ENCODE data around the gene CHN2. TPM values are rescaled to one million over a fixed set of nuclear protein-coding genes. Genes with fewer than 3 reads are reported as not detected.

The CHN2 gene
- total RNA-seq, 6 experiments from 2014 or later = not detected

- no peak for DNase-seq
- Mint-ChIP-seq H3K4me3 (no peak overlapping the region), H3K27me3 (ENCODE audit: insufficient read depth) (peaks cover 8% of the 10 kb centered on the region), H3K27ac (no peak overlapping the region), H3K9me3 (peaks cover 5% of the 10 kb centered on the region; the same call in 1 of the 2 replicates), H3K4me1 (ENCODE audit: low read depth) (peaks cover 11% of the 10 kb centered on the region; the same call in 1 of the 2 replicates), H3K36me3 (ENCODE audit: low read depth) (no peaks in the 10 kb centered on the region)
- TF ChIP-seq CTCF (IDR thresholded peaks at IDR 0.05) = no peak
Measured at GRCh38 chr7:29332042-29332811, 137.7 kb downstream of the CHN2 start.

- H3K4me1 Mint-ChIP-seq (ENCODE audit: low read depth) = peaks cover 7% of the 10 kb centered on the region; the same call in 1 of the 2 replicates
- H3K36me3 Mint-ChIP-seq (ENCODE audit: low read depth) = no peaks in the 10 kb centered on the region
- H3K27ac Mint-ChIP-seq = no peak overlapping the region
- H3K9me3 Mint-ChIP-seq = peaks cover 5% of the 10 kb centered on the region; the same call in 1 of the 2 replicates
- no peak for TF ChIP-seq CTCF (IDR thresholded peaks at IDR 0.05)
- peaks cover 8% of the 10 kb centered on the region for H3K27me3 Mint-ChIP-seq (ENCODE audit: insufficient read depth)
- DNase-seq = no peak
- no peak overlapping the region for H3K4me3 Mint-ChIP-seq
Measured at GRCh38 chr7:29332875-29333855, 138.6 kb downstream of the CHN2 start.

GRCh38 chr7:29335188-29336083 lies 140.9 kb downstream of the CHN2 start:
- Mint-ChIP-seq H3K4me3 (no peak overlapping the region), H3K27ac (no peak overlapping the region), H3K9me3 (peaks cover 5% of the 10 kb centered on the region; the same call in 1 of the 2 replicates), H3K36me3 (ENCODE audit: low read depth) (no peaks in the 10 kb centered on the region), H3K4me1 (ENCODE audit: low read depth) (no peaks in the 10 kb centered on the region), H3K27me3 (ENCODE audit: insufficient read depth) (peaks cover 8% of the 10 kb centered on the region)
- no peak for DNase-seq
- TF ChIP-seq CTCF (IDR thresholded peaks at IDR 0.05) = no peak

- Mint-ChIP-seq H3K9me3 (no peaks in the 10 kb centered on the region), H3K27me3 (ENCODE audit: insufficient read depth) (peaks cover 7% of the 10 kb centered on the region), H3K4me3 (no peak overlapping the region), H3K36me3 (ENCODE audit: low read depth) (no peaks in the 10 kb centered on the region), H3K4me1 (ENCODE audit: low read depth) (no peaks in the 10 kb centered on the region), H3K27ac (no peak overlapping the region)
- DNase-seq = no peak
- no peak for TF ChIP-seq CTCF (IDR thresholded peaks at IDR 0.05)
Measured at GRCh38 chr7:29337546-29338116, 143.1 kb downstream of the CHN2 start.

All from HFFc6 (cell line).